Upper lobe of left lung (tissue), 4 donors: ENCODE data around the gene MED8.

Source experiments
- CTCF ChIP-seq, 6 experiments: fragments of 450-650 bp in 4 of 6; fragments of 200-600 bp in 2 of 6; sonication (generic) in 2 of 6; IDR thresholded peaks; one replicate each; pipeline ENCODE4 v1.5.1; 2016 to 2019; ENCODE audit warnings: antibody characterized with exemption in 6 of 6
- EP300 ChIP-seq, 4 donors: sonication (generic); formaldehyde crosslinking; IDR thresholded peaks; one replicate each; pipeline ENCODE4 v1.5.1; 2017; ENCODE audit warnings: antibody characterized with exemption in 4 of 4, control low read depth in 2 of 4

- no peak for TF ChIP-seq CTCF (IDR thresholded peaks at IDR 0.05)
- no peak for TF ChIP-seq EP300 (IDR thresholded peaks at IDR 0.05)
These were observed 29.3 kb upstream of the MED8 start for GRCh38 chr1:43418858-43419257.
